SK-N-SH (cell line): ENCODE results near the gene MOCS3.

ENCODE experiments used
- CHD2 ChIP-seq: fragments of 150-350 bp; IDR thresholded peaks from 2 replicates; pipeline ENCODE4 v1.6.1; 2018; ENCODE audit warnings: low read length; ENCODE audit not compliant: partially characterized antibody
- EP300 ChIP-seq, 2 experiments: IDR thresholded peaks; 2 replicates each; pipeline versions ENCODE4 v1.4.0 to v1.6.1; 2012; ENCODE audit warnings: borderline replicate concordance in 1 of 2, low read depth in 1 of 2, low read length in 1 of 2
- EZH2phosphoT487 ChIP-seq: fragments of 200-600 bp; sonication (generic); IDR thresholded peaks from 2 replicates; pipeline ENCODE4 v1.6.1; 2017; ENCODE audit warnings: low read depth, mixed run types, mild to moderate bottlenecking, antibody characterized with exemption, moderate library complexity, borderline replicate concordance
- JUND ChIP-seq: IDR thresholded peaks from 2 replicates; pipeline ENCODE4 v1.4.0; 2012
- RAD21 ChIP-seq: IDR thresholded peaks from 2 replicates; pipeline ENCODE4 v1.6.1; 2012; ENCODE audit warnings: mild to moderate bottlenecking, low read length
- RFX5 ChIP-seq: IDR thresholded peaks from 2 replicates; pipeline ENCODE4 v1.6.1; 2012; ENCODE audit warnings: mild to moderate bottlenecking, improper control_type of control experiment, low read length
- SMC3 ChIP-seq: IDR thresholded peaks from 2 replicates; pipeline ENCODE4 v1.6.1; 2012; ENCODE audit warnings: low read depth, low read length, improper control_type of control experiment
- YY1 ChIP-seq: IDR thresholded peaks from 2 replicates; pipeline ENCODE4 v1.4.0; 2012; ENCODE audit warnings: low read depth, mild to moderate bottlenecking
- TF ChIP-seq, protein P1 (sequence below): fragments of 200-600 bp; sonication (generic); IDR thresholded peaks from 2 replicates; pipeline ENCODE4 v1.6.1; 2017; ENCODE audit warnings: antibody characterized with exemption, mild to moderate bottlenecking, moderate library complexity
- TF ChIP-seq, protein P2 (sequence below): IDR thresholded peaks from 2 replicates; pipeline ENCODE4 v1.4.0; 2012; ENCODE audit warnings: low read depth
- TF ChIP-seq, protein P3 (sequence below): IDR thresholded peaks from 2 replicates; pipeline ENCODE4 v1.4.0; 2012; ENCODE audit warnings: low read depth, borderline replicate concordance

DNA sequence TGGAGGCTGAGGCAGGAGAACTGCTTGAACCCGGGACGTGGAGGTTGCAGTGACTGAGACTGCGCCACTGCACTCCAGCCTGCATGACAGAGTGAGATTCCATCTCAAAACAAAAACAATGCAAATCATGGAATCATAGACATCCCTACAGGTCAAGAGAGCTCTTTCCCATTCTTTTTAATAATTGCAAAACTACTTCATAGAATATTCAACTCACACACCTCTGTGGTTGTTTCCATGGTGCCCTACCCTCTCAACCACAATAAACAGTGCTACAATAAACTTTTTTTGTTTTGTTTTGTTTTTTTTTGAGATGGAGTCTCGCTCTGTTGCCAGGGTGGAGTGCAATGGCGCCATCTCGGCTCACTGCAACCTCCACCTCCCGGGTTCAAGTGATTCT lies 15.5 kb upstream of the MOCS3 start:
- TF ChIP-seq, protein P1, sequence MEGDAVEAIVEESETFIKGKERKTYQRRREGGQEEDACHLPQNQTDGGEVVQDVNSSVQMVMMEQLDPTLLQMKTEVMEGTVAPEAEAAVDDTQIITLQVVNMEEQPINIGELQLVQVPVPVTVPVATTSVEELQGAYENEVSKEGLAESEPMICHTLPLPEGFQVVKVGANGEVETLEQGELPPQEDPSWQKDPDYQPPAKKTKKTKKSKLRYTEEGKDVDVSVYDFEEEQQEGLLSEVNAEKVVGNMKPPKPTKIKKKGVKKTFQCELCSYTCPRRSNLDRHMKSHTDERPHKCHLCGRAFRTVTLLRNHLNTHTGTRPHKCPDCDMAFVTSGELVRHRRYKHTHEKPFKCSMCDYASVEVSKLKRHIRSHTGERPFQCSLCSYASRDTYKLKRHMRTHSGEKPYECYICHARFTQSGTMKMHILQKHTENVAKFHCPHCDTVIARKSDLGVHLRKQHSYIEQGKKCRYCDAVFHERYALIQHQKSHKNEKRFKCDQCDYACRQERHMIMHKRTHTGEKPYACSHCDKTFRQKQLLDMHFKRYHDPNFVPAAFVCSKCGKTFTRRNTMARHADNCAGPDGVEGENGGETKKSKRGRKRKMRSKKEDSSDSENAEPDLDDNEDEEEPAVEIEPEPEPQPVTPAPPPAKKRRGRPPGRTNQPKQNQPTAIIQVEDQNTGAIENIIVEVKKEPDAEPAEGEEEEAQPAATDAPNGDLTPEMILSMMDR = no peak
- TF ChIP-seq, protein P2, sequence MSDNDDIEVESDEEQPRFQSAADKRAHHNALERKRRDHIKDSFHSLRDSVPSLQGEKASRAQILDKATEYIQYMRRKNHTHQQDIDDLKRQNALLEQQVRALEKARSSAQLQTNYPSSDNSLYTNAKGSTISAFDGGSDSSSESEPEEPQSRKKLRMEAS = no peak
- no peak for TF ChIP-seq CHD2
- no peak for TF ChIP-seq SMC3
- no peak for TF ChIP-seq EZH2phosphoT487
- TF ChIP-seq, protein P3, sequence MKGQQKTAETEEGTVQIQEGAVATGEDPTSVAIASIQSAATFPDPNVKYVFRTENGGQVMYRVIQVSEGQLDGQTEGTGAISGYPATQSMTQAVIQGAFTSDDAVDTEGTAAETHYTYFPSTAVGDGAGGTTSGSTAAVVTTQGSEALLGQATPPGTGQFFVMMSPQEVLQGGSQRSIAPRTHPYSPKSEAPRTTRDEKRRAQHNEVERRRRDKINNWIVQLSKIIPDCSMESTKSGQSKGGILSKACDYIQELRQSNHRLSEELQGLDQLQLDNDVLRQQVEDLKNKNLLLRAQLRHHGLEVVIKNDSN = no peak
- no peak for TF ChIP-seq RFX5
- TF ChIP-seq RAD21 = no peak
- no peak for TF ChIP-seq JUND
- no peak for TF ChIP-seq EP300 (IDR thresholded peaks at IDR 0.05; ENCODE audit: borderline replicate concordance in 1 of 2, low read depth in 1 of 2, low read length in 1 of 2)
- no peak for TF ChIP-seq YY1
